Amniotic epithelial cell (primary cell): ENCODE data around the gene UBASH3B.
"Not testable (repeated sequence)": the region's sequence is repeated elsewhere in the genome, so short reads cannot be mapped to it uniquely, and the experiment has no call there.

ENCODE experiments used
- DNase-seq: peaks from one replicate; pipeline ENCODE4 v3.0.0-alpha.2; 2010; ENCODE audit warnings: low read depth

The UBASH3B gene

GRCh38 chr11:122655527-122656072, at the start of gene UBASH3B:
Gene UBASH3B, plus strand, starts transcription at chr11:122655722. Its CDS starts 328 bp downstream, at chr11:122656050.
- peak; percentile 81 for DNase-seq

- DNase-seq, result not testable (repeated sequence)
These were observed 48.4 kb upstream of the UBASH3B start for GRCh38 chr11:122607162-122607561.

GRCh38 chr11:122612123-122612824, 43.2 kb upstream of the UBASH3B start:
- DNase-seq, result no peak

GRCh38 chr11:122616718-122617117, 38.8 kb upstream of the UBASH3B start:
- no peak for DNase-seq

GRCh38 chr11:122617297-122617696, 38.2 kb upstream of the UBASH3B start:
- DNase-seq, result no peak

- no peak for DNase-seq
These were observed 37.6 kb upstream of the UBASH3B start for GRCh38 chr11:122617926-122618325.

- no peak for DNase-seq
These were observed 36.6 kb upstream of the UBASH3B start for GRCh38 chr11:122618927-122619326.

GRCh38 chr11:122619757-122620156, 35.8 kb upstream of the UBASH3B start:
- no peak for DNase-seq

- DNase-seq, result not testable (repeated sequence)
These were observed 30.0 kb upstream of the UBASH3B start for GRCh38 chr11:122625501-122625900.

GRCh38 chr11:122625976-122626665, 29.4 kb upstream of the UBASH3B start:
- no peak for DNase-seq

GRCh38 chr11:122627745-122628144, 27.8 kb upstream of the UBASH3B start:
- no peak for DNase-seq

GRCh38 chr11:122628810-122629555, 26.5 kb upstream of the UBASH3B start:
- peak; percentile 73 for DNase-seq

- peak; percentile 51 for DNase-seq
These were observed 23.2 kb upstream of the UBASH3B start for GRCh38 chr11:122632181-122632824.

GRCh38 chr11:122633219-122633829, 22.2 kb upstream of the UBASH3B start:
- DNase-seq, result peak; percentile 66

- no peak for DNase-seq
These were observed 21.0 kb upstream of the UBASH3B start for GRCh38 chr11:122634501-122634900.

GRCh38 chr11:122637541-122637940, 18.0 kb upstream of the UBASH3B start:
- no peak for DNase-seq

GRCh38 chr11:122642472-122642922, 13.0 kb upstream of the UBASH3B start:
- DNase-seq, result peak; percentile 96

- peak; percentile 44 for DNase-seq
These were observed 12.6 kb upstream of the UBASH3B start for GRCh38 chr11:122642971-122643370.

GRCh38 chr11:122645847-122646246, 9.7 kb upstream of the UBASH3B start:
- DNase-seq, result no peak

- DNase-seq, result peak; percentile 67
These were observed 8.8 kb upstream of the UBASH3B start for GRCh38 chr11:122646549-122647340.
